Hepatocyte (in vitro differentiated cells): ENCODE results near the gene SHOX.

Source experiments
- EZH2phosphoT487 ChIP-seq: fragments of 200-600 bp; sonication (generic); IDR thresholded peaks from one replicate; pipeline ENCODE4 v1.6.1; 2018; ENCODE audit warnings: antibody characterized with exemption, mild to moderate bottlenecking, low read depth, moderate library complexity; ENCODE audit not compliant: unreplicated experiment, severe bottlenecking
- TF ChIP-seq, protein P1 (sequence below): fragments of 200-600 bp; sonication (generic); IDR thresholded peaks from 2 replicates; pipeline ENCODE4 v1.5.1; 2016; ENCODE audit warnings: antibody characterized with exemption, mild to moderate bottlenecking; ENCODE audit not compliant: poor library complexity

DNA sequence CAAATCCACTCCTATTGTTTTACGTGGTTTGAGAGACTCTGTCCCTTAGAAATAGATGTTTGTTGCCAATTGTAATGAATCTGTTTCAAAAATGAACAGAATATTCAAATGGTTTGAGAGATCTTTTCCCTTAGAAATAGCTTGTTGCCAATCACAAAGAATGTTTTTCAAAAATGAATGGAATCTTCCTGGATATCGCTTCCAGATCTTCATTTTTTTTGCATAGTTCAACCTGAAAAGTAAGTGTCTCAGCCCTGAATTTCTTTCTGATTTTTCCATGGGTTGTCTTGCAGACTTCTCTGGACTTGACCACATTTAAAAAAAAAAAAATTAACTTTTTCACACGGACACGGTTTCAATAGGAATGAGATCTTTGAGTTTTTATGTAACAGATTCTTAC is 22.7 kb downstream of the SHOX start:
- no peak for TF ChIP-seq EZH2phosphoT487
- TF ChIP-seq, protein P1, sequence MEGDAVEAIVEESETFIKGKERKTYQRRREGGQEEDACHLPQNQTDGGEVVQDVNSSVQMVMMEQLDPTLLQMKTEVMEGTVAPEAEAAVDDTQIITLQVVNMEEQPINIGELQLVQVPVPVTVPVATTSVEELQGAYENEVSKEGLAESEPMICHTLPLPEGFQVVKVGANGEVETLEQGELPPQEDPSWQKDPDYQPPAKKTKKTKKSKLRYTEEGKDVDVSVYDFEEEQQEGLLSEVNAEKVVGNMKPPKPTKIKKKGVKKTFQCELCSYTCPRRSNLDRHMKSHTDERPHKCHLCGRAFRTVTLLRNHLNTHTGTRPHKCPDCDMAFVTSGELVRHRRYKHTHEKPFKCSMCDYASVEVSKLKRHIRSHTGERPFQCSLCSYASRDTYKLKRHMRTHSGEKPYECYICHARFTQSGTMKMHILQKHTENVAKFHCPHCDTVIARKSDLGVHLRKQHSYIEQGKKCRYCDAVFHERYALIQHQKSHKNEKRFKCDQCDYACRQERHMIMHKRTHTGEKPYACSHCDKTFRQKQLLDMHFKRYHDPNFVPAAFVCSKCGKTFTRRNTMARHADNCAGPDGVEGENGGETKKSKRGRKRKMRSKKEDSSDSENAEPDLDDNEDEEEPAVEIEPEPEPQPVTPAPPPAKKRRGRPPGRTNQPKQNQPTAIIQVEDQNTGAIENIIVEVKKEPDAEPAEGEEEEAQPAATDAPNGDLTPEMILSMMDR, result no peak
